Naive thymus-derived CD4-positive, alpha-beta T cell (primary cell): ENCODE measurements around the gene VDAC1. TPM values are rescaled to one million over a fixed set of nuclear protein-coding genes. Genes with fewer than 3 reads are reported as not detected.

Source experiments
- ATAC-seq: fragments of 150-1000 bp; cut with Tn5 transposase; 2 replicates; pipeline ENCODE4 v1.10.0; 2021; ENCODE audit warnings: mild to moderate bottlenecking, moderate library complexity
- CTCF ChIA-PET: fragments of 350-600 bp; sonication (Branson Sonifier 250); formaldehyde crosslinking; loops from one replicate; lab custom pipeline; 2021; ENCODE audit warnings: antibody characterized with exemption; lab: Charles Lee
- POLR2A ChIA-PET: fragments of 350-600 bp; sonication (Branson Sonifier 250); formaldehyde crosslinking; loops from one replicate; lab custom pipeline; 2021; ENCODE audit warnings: antibody characterized with exemption, inconsistent platforms; lab: Charles Lee
- DNase-seq, 9 donors: peaks; one replicate each; pipeline versions ENCODE4 v3.0.0 to v3.0.0-alpha.2; 2020 to 2022; ENCODE audit warnings: mixed read lengths in 1 of 9
- H3K27ac ChIP-seq: one replicate; pipeline ENCODE4 v1.7.0; 2013; ENCODE audit warnings: mild to moderate bottlenecking, low read depth, low read length, moderate library complexity
- H3K27me3 ChIP-seq, 2 donors: one replicate each; pipeline ENCODE4 v1.7.0; 2013; ENCODE audit warnings: low read length in 2 of 2, mild to moderate bottlenecking in 2 of 2, moderate library complexity in 2 of 2; ENCODE audit not compliant: control insufficient read depth in 2 of 2, insufficient read depth in 2 of 2
- H3K36me3 ChIP-seq, 3 experiments: 1 replicate in 2 of 3; 2 replicates in 1 of 3; pipeline ENCODE4 v1.7.0; 2013; ENCODE audit warnings: low read length in 3 of 3, mild to moderate bottlenecking in 3 of 3, moderate library complexity in 1 of 3; ENCODE audit not compliant: insufficient read depth in 3 of 3, control insufficient read depth in 2 of 3
- H3K4me1 ChIP-seq, 2 donors: one replicate each; pipeline ENCODE4 v1.7.0; 2013; ENCODE audit warnings: low read length in 2 of 2, mild to moderate bottlenecking in 2 of 2, moderate library complexity in 1 of 2; ENCODE audit not compliant: control insufficient read depth in 2 of 2, insufficient read depth in 2 of 2
- H3K4me3 ChIP-seq: 2 replicates; pipeline ENCODE4 v1.7.0; 2013; ENCODE audit warnings: mild to moderate bottlenecking, low read length
- H3K9me3 ChIP-seq, 3 experiments: 1 replicate in 2 of 3; 2 replicates in 1 of 3; pipeline ENCODE4 v1.7.0; 2013; ENCODE audit warnings: low read length in 3 of 3; ENCODE audit not compliant: control insufficient read depth in 2 of 3
- H3K27ac Mint-ChIP-seq, 9 donors: one replicate each; pipeline ENCODE4 v1.8.0; 2020 to 2022; ENCODE audit warnings: mixed read lengths in 9 of 9, mild to moderate bottlenecking in 8 of 9, moderate library complexity in 5 of 9, inconsistent platforms in 2 of 9
- H3K27me3 Mint-ChIP-seq, 5 donors: one replicate each; pipeline ENCODE4 v1.8.0; 2021 to 2022; ENCODE audit warnings: mixed read lengths in 5 of 5, mild to moderate bottlenecking in 1 of 5
- H3K36me3 Mint-ChIP-seq, 5 donors: one replicate each; pipeline ENCODE4 v1.8.0; 2020 to 2022; ENCODE audit warnings: mixed read lengths in 5 of 5, mild to moderate bottlenecking in 3 of 5, inconsistent platforms in 1 of 5
- H3K4me1 Mint-ChIP-seq, 7 donors: one replicate each; pipeline ENCODE4 v1.8.0; 2020 to 2022; ENCODE audit warnings: mixed read lengths in 7 of 7, mild to moderate bottlenecking in 3 of 7, inconsistent platforms in 1 of 7
- H3K4me3 Mint-ChIP-seq, 10 donors: one replicate each; pipeline ENCODE4 v1.8.0; 2020 to 2022; ENCODE audit warnings: mild to moderate bottlenecking in 10 of 10, mixed read lengths in 10 of 10, moderate library complexity in 6 of 10, inconsistent platforms in 2 of 10
- H3K9me3 Mint-ChIP-seq, 11 donors: one replicate each; pipeline ENCODE4 v1.8.0; 2020 to 2022; ENCODE audit warnings: mixed read lengths in 11 of 11, mild to moderate bottlenecking in 4 of 11, inconsistent platforms in 1 of 11, moderate library complexity in 1 of 11
- intact Hi-C, 2 donors: fragments of 100-400 bp; cut with micrococcal nuclease; formaldehyde crosslinking; loops; one replicate each; pipeline ENCODE4 v1.15.1; 2023
- polyA plus RNA-seq, 2 donors: library from polyadenylated mRNA; unstranded; fragments of 300-500 nt; fragmentation: Illumina TruSeq; gene quantifications; one replicate each; pipeline ENCODE4 v1.2.3, GENCODE V29; 2021
- total RNA-seq, 6 experiments: library from RNA in 5 of 6; stranded (reverse) in 5 of 6; gene quantifications; 1 replicate in 5 of 6; 2 replicates in 1 of 6; pipeline ENCODE4 v1.2.3 and lab custom pipeline; 2021 to 2026

The VDAC1 gene
- total and polyA plus RNA-seq, 7 experiments from 2014 or later, result 37.8 to 259 (median 48.4) TPM

- Histone ChIP-seq H3K36me3 (no peaks in the 10 kb centered on the region), H3K27ac (no peak overlapping the region), H3K4me1 (no peaks in the 10 kb centered on the region), H3K9me3 (no peaks in the 10 kb centered on the region), H3K4me3 (no peak overlapping the region), H3K27me3 (no peaks in the 10 kb centered on the region)
- Mint-ChIP-seq H3K27ac (no peak overlapping the region), H3K27me3 (no peaks in the 10 kb centered on the region), H3K36me3 (no peaks in the 10 kb centered on the region), H3K4me1 (peaks cover 0 to 3% (median 0%) of the 10 kb centered on the region in 7 donors), H3K9me3 (no peaks in the 10 kb centered on the region), H3K4me3 (no peak overlapping the region)
- ATAC-seq (no peak), DNase-seq (no peak)
- ChIA-PET CTCF (no interaction called here), POLR2A (no interaction called here)
- intact Hi-C loops, result no loop called here
Observed at GRCh38 chr5:133947431-133947841, 57.3 kb downstream of the VDAC1 start.

DNA sequence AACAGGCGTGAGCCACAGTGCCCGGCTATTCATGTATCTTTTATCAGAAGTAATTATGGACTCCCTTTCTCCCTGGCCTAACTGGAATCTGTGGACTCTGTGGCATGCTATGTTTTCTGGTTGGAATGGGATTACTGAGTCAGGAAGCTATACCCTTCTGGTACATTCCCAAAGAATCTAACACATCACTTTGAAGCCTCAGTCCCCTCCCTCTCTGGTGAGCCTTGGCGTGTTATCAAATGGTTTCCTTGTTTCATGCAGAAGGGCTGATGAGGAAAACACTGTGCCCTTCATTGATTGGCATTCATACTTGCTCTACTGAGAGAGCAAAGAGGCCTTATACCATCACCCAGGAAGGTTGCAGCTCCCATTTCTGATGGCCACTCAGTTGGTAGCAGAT, 59.2 kb downstream of the VDAC1 start:
- H3K9me3 ChIP-seq, result no peaks in the 10 kb centered on the region
- H3K27ac ChIP-seq, result no peak overlapping the region
- Mint-ChIP-seq H3K9me3 (no peaks in the 10 kb centered on the region), H3K27me3 (peaks cover 0 to 9% (median 0%) of the 10 kb centered on the region in 5 donors), H3K36me3 (no peaks in the 10 kb centered on the region), H3K27ac (no peak overlapping the region), H3K4me3 (no peak overlapping the region), H3K4me1 (peaks cover 0 to 3% (median 0%) of the 10 kb centered on the region in 7 donors)
- ChIA-PET CTCF (no interaction called here), POLR2A (interaction anchor here (0.7 kb wide), 1 partner anchor 667 kb away, joined by 3 read pairs; no protein-coding TSS in a partner anchor)
- no peak overlapping the region for H3K4me3 ChIP-seq
- intact Hi-C loops, result no loop called here
- H3K27me3 ChIP-seq, result no peaks in the 10 kb centered on the region
- ATAC-seq (no peak), DNase-seq (no peak)
- no peaks in the 10 kb centered on the region for H3K36me3 ChIP-seq
- no peaks in the 10 kb centered on the region for H3K4me1 ChIP-seq

- ATAC-seq (peak; percentile 52), DNase-seq (peak in 4 of 9 donors; percentile 14 to 42 (median 18))
- Mint-ChIP-seq H3K27ac (no peak overlapping the region), H3K36me3 (no peaks in the 10 kb centered on the region), H3K4me3 (no peak overlapping the region), H3K27me3 (peaks cover 0 to 9% (median 0%) of the 10 kb centered on the region in 5 donors), H3K4me1 (peaks cover 0 to 8% (median 0%) of the 10 kb centered on the region in 7 donors), H3K9me3 (no peaks in the 10 kb centered on the region)
- CTCF ChIA-PET, result interaction anchor here (1.3 kb wide), 1 partner anchor 15 kb away, joined by 3 read pairs; no protein-coding TSS in a partner anchor
- intact Hi-C loops, result loop anchor here in 1 of 2 donors (1.0 to 5.0 kb wide), 2 partner anchors 391 to 832 kb away; no protein-coding TSS in a partner anchor
- no peaks in the 10 kb centered on the region for H3K4me1 ChIP-seq
- H3K4me3 ChIP-seq, result no peak overlapping the region
- no peaks in the 10 kb centered on the region for H3K36me3 ChIP-seq
- H3K9me3 ChIP-seq, result no peaks in the 10 kb centered on the region
- POLR2A ChIA-PET, result interaction anchor here (0.6 kb wide), 1 partner anchor 236 kb away, joined by 3 read pairs; no protein-coding TSS in a partner anchor
- H3K27me3 ChIP-seq, result no peaks in the 10 kb centered on the region
- H3K27ac ChIP-seq, result no peak overlapping the region
Observed at GRCh38 chr5:133944263-133945185, 60.3 kb downstream of the VDAC1 start.

DNA sequence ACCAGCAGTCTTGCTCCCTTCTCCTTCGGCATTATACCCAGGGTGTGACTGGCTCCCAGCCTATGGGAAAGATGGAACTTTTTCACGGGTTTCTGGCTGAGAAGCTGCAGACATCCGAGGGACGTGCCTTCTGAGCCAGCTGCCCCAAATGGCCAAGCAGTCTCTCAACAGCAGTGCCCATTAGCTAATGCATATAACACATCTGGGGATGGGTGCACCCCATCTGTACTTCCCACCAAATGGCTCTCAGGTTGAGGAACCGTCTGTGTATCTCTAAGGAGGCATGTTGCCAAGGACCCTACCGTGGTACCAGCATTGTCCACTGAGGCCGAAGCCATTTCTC, 61.3 kb downstream of the VDAC1 start:
- intact Hi-C loops, result loop anchor here in 1 of 2 donors (5.0 kb wide), 1 partner anchor 831 kb away; no protein-coding TSS in a partner anchor
- no peaks in the 10 kb centered on the region for H3K27me3 ChIP-seq
- ATAC-seq, result no peak
- no peaks in the 10 kb centered on the region for H3K36me3 Mint-ChIP-seq
- H3K27ac Mint-ChIP-seq, result no peak overlapping the region
- H3K4me1 Mint-ChIP-seq, result peaks cover 0 to 14% (median 0%) of the 10 kb centered on the region in 7 donors
- H3K4me3 Mint-ChIP-seq, result no peak overlapping the region
- CTCF ChIA-PET, result no interaction called here
- no peaks in the 10 kb centered on the region for H3K4me1 ChIP-seq
- H3K9me3 ChIP-seq, result no peaks in the 10 kb centered on the region
- DNase-seq, result no peak
- H3K36me3 ChIP-seq, result no peaks in the 10 kb centered on the region
- no peak overlapping the region for H3K27ac ChIP-seq
- no peaks in the 10 kb centered on the region for H3K9me3 Mint-ChIP-seq
- H3K27me3 Mint-ChIP-seq, result peaks cover 0 to 9% (median 0%) of the 10 kb centered on the region in 5 donors
- POLR2A ChIA-PET, result no interaction called here
- H3K4me3 ChIP-seq, result no peak overlapping the region

GRCh38 chr5:133942614-133943474, 61.9 kb downstream of the VDAC1 start:
- no peaks in the 10 kb centered on the region for H3K9me3 ChIP-seq
- H3K4me3 ChIP-seq, result no peak overlapping the region
- CTCF ChIA-PET, result no interaction called here
- H3K27me3 ChIP-seq, result no peaks in the 10 kb centered on the region
- no peaks in the 10 kb centered on the region for H3K4me1 ChIP-seq
- no peak overlapping the region for H3K27ac ChIP-seq
- POLR2A ChIA-PET, result no interaction called here
- Mint-ChIP-seq H3K36me3 (no peaks in the 10 kb centered on the region), H3K4me3 (no peak overlapping the region), H3K27me3 (peaks cover 0 to 9% (median 0%) of the 10 kb centered on the region in 5 donors), H3K9me3 (no peaks in the 10 kb centered on the region), H3K4me1 (peaks cover 0 to 14% (median 0%) of the 10 kb centered on the region in 7 donors), H3K27ac (no peak overlapping the region)
- no peak for ATAC-seq
- intact Hi-C loops, result loop anchor here in 1 of 2 donors (5.0 kb wide), 1 partner anchor 831 kb away; no protein-coding TSS in a partner anchor
- DNase-seq, result no peak
- H3K36me3 ChIP-seq, result no peaks in the 10 kb centered on the region

DNA sequence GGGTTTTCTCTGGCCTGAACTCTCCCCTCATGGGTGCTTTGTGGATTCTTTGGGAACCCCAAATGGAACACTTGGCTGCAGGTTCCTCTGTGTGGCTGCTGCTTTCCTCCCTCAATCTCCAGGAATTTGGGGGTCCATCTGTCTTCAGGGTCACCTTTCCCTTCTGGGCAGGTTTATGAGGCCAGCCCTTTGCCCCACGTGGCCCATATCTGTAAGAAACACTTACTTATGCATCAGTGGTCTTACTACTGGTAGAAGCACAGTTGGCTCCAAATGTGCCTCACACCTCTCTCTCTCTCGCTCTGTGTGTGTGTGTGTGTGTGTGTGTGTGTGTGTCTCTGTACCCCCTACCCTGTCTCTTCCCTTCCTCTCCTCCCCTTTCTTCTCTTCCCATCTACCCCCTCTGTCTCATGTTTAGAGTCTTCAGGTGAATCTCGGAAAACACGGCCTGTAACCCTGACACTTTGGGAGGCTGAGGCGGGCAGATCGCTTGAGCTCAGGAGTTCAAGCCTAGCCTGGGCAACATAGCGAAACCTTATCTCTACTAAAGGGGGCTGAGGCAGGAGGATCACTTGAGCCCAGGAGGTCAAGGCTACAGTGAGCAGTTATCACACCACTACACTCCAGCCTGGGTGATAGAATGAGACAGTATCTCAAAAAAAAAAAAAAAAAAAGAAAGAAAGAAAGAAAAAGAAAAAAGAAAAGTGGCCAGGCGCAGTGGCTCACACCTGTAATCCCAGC, 63.1 kb downstream of the VDAC1 start:
- Histone ChIP-seq H3K36me3 (no peaks in the 10 kb centered on the region), H3K4me3 (no peak overlapping the region), H3K27ac (no peak overlapping the region), H3K9me3 (no peaks in the 10 kb centered on the region), H3K4me1 (no peaks in the 10 kb centered on the region), H3K27me3 (no peaks in the 10 kb centered on the region)
- peaks cover 0 to 14% (median 0%) of the 10 kb centered on the region in 7 donors for H3K4me1 Mint-ChIP-seq
- H3K27me3 Mint-ChIP-seq, result peaks cover 0 to 9% (median 0%) of the 10 kb centered on the region in 5 donors
- H3K36me3 Mint-ChIP-seq, result no peaks in the 10 kb centered on the region
- ATAC-seq, result no peak
- intact Hi-C loops, result loop anchor here in 1 of 2 donors (5.0 kb wide), 1 partner anchor 829 kb away; no protein-coding TSS in a partner anchor
- H3K27ac Mint-ChIP-seq, result no peak overlapping the region
- no peak overlapping the region for H3K4me3 Mint-ChIP-seq
- ChIA-PET POLR2A (no interaction called here), CTCF (no interaction called here)
- H3K9me3 Mint-ChIP-seq, result peaks cover 0 to 2% (median 0%) of the 10 kb centered on the region in 11 donors
- DNase-seq, result no peak
